ENCODE results near the gene ALDH3B1.
"Not testable (repeated sequence)": the region's sequence is repeated elsewhere in the genome, so short reads cannot be mapped to it uniquely, and the experiment has no call there.

- TF ChIP-seq MAZ (IDR thresholded peaks at IDR 0.05; ENCODE audit: borderline replicate concordance, low read depth, low read length); CTCF (conservative IDR thresholded peaks at IDR 0.05; ENCODE audit: low read depth, low read length); POLR2A (IDR thresholded peaks at IDR 0.05; ENCODE audit: low read depth, low read length); RAD21 (IDR thresholded peaks at IDR 0.05; ENCODE audit: low read length); RCOR1 (IDR thresholded peaks at IDR 0.05; ENCODE audit: insufficient replicate concordance, low read length); USF2 (IDR thresholded peaks at IDR 0.05; ENCODE audit: low read depth, low read length): not testable (repeated sequence)
Measured at GRCh38 chr11:67974746-67975145, 35.4 kb upstream of the ALDH3B1 start.

All from IMR-90 (cell line).